ENCODE measurements around the gene RPS2. TPM values are rescaled to one million over a fixed set of nuclear protein-coding genes. Genes with fewer than 3 reads are reported as not detected.

RPS2 gene
- total RNA-seq, 1 experiment from 2014 or later, result 4,395 TPM

GRCh38 chr16:1971796-1972489, 7.3 kb upstream of the RPS2 start, which contains the start of gene TBL3 (continued):
- TF ChIP-seq AFF4 (CRISPR knock-in tag; IDR thresholded peaks at IDR 0.05; ENCODE audit: borderline replicate concordance) (no peak), E2F1 (CRISPR knock-in tag; IDR thresholded peaks at IDR 0.05) (no peak), OVOL2 (CRISPR knock-in tag; IDR thresholded peaks at IDR 0.05; ENCODE audit: borderline replicate concordance) (no peak), SMAD3 (CRISPR knock-in tag; IDR thresholded peaks at IDR 0.05; ENCODE audit: borderline replicate concordance) (peak; percentile 90), PREB (CRISPR knock-in tag; IDR thresholded peaks at IDR 0.05; ENCODE audit: borderline replicate concordance) (no peak; the same call in 1 of the 2 replicates), ATF2 (CRISPR knock-in tag; IDR thresholded peaks at IDR 0.05; ENCODE audit: borderline replicate concordance, low read depth) (0 out of 2 replicates have a peak, but pooled peaks have one; percentile 12), PRRX2 (CRISPR knock-in tag; IDR thresholded peaks at IDR 0.05) (no peak), STAT6 (CRISPR knock-in tag; conservative IDR thresholded peaks at IDR 0.05; ENCODE audit: low read depth) (no peak), ELF4 (CRISPR knock-in tag; IDR thresholded peaks at IDR 0.05; ENCODE audit: low read depth) (no peak), HMGA2 (CRISPR knock-in tag; IDR thresholded peaks at IDR 0.05) (no peak), SMAD4 (CRISPR knock-in tag; IDR thresholded peaks at IDR 0.05) (peak; percentile 75; the same call in 1 of the 2 replicates), NR1H2 (CRISPR knock-in tag; IDR thresholded peaks at IDR 0.05) (no peak), E2F4 (CRISPR knock-in tag; IDR thresholded peaks at IDR 0.05; ENCODE audit: borderline replicate concordance, low read depth) (no peak), FOXP1 (CRISPR knock-in tag; IDR thresholded peaks at IDR 0.05; ENCODE audit: borderline replicate concordance) (peak; percentile 89), ZBTB43 (CRISPR knock-in tag; IDR thresholded peaks at IDR 0.05) (no peak), NFYB (CRISPR knock-in tag; conservative IDR thresholded peaks at IDR 0.05; ENCODE audit: low read depth) (peak; percentile 22; the same call in 1 of the 2 replicates), USF2 (CRISPR knock-in tag; IDR thresholded peaks at IDR 0.05) (peak; percentile 68), ZNF263 (CRISPR knock-in tag; IDR thresholded peaks at IDR 0.05; ENCODE audit: low read depth) (0 out of 2 replicates have a peak, but pooled peaks have one; percentile 16), ZNF232 (CRISPR knock-in tag; IDR thresholded peaks at IDR 0.05) (peak; percentile 90), TCF7 (CRISPR knock-in tag; IDR thresholded peaks at IDR 0.05; ENCODE audit: low read depth) (no peak), ZNF671 (CRISPR knock-in tag; IDR thresholded peaks at IDR 0.05) (no peak), CREB1 (CRISPR knock-in tag; IDR thresholded peaks at IDR 0.05) (peak; percentile 99), FOXK1 (CRISPR knock-in tag; IDR thresholded peaks at IDR 0.05) (peak; percentile 99)
